Stimulated activated CD4-positive, alpha-beta T cell treated with anti-CD3 and anti-CD28 coated beads, Interleukin-2, amount 100 ng/mL, for 24 hours (primary cell): ENCODE results near the gene CAMK1G.
A peak's percentile ranks its signal among the peaks of the same experiment; 100 is the strongest.

Experiments
- DNase-seq, 2 donors: peaks; one replicate each; pipeline ENCODE4 v3.0.0-alpha.2; 2020

Gene CAMK1G

DNA sequence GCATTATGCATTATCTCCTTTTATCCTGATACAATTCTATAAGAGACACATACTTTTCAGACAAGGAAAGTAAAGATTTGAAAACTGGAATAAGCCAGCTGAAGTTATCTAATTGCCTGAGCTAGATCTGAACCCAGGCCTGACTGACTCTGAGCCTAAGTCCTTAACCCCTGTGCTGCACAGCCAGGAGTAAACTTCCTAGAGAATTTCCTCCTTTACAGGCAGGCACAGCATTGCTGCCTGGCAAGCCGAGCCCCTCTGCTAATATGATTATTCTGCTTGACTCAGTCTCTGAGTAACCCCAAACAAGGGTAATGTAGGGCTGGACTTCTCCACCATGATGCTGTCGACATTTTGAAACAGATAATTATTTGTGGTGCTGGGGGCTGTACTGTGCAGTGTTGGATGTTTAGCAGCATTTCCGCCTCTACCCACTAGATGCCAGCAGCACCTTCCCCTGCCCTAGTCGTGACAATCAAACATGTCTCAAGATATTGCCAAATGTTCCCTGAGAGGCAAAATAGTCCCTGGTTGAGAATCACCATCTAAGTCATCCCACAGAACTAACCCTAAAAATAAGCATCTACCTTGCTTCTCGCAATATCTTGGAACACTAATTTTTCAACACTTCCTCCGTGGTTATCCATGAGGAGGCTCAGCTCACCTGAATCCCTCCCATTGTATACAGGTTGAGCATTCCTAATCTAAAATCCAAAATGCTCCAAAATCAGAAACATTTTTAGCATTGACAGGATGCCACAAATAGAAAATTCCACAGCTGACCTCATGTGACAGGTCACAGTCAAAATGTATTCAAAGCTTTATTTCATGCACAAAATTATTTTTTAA lies 18.5 kb downstream of the CAMK1G start:
- peak; percentile 38 to 40 for DNase-seq

DNA sequence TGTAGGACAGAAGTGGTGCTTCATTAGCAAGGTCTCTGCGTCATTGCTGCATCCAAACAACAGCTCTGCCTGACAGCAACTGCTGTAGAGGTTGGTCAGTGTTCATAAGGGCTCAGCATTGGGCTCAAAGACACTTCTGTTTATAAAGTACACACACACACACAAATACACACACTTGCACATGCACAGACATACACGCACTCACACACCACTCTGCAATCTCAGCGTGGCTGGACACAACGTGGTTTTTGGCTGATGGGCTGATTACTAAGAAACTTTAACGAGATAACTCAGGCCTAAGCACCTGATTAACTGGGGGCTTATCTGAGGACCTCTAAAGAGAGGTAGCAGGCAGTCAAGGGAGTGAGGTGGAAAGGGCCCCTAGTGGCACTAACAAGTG lies 20.4 kb downstream of the CAMK1G start:
- no peak for DNase-seq

DNA sequence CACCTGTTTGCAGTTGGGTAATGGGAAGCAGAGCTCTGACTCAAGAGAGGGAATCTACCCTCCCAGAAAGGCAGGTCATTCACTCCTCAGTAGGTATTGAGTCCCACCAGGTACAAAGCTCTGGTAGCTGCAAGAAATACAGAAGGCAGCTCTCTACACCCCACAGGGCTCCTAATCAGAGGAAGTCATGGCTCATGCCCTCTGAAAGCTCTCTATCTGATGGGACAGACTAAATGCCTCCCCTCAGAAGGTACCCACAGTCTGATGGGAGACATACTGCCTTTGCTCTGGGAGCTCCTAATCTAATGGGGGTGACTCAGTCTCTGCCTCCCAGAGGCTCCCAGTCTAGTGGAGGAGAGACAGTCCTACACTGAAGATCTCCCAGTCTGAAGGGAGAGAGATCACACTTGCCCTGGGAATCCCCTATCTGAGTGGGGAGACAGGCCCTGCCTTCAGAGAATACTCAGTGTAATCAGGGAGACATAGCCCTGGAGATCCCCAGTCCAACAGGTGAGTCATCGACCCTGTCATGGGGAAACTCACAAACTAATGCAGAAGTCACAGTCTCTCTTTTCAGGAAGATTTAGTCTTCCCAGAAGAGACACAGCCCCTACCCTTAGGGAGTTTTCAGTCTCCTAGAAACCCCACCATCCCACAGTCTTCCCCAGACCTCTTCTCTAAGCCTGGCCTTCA lies 23.7 kb downstream of the CAMK1G start:
- peak; percentile 32 to 42 for DNase-seq

DNA sequence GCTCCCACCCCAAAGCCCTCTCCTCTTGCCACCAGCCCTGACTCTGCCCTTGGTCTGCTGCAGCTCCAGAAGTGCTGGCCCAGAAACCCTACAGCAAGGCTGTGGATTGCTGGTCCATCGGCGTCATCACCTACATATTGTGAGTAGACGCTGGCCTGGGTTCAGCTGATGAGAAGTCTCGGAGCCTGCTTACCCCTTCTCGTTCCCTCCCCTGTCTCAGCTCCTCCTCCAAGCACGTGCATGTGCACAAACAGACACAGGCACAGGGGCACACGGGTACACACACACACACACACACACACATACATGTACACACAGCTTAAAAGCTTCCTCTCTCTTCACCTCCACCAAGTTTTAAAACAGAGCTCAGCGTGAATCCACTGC lies 24.3 kb downstream of the CAMK1G start:
- no peak for DNase-seq

DNA sequence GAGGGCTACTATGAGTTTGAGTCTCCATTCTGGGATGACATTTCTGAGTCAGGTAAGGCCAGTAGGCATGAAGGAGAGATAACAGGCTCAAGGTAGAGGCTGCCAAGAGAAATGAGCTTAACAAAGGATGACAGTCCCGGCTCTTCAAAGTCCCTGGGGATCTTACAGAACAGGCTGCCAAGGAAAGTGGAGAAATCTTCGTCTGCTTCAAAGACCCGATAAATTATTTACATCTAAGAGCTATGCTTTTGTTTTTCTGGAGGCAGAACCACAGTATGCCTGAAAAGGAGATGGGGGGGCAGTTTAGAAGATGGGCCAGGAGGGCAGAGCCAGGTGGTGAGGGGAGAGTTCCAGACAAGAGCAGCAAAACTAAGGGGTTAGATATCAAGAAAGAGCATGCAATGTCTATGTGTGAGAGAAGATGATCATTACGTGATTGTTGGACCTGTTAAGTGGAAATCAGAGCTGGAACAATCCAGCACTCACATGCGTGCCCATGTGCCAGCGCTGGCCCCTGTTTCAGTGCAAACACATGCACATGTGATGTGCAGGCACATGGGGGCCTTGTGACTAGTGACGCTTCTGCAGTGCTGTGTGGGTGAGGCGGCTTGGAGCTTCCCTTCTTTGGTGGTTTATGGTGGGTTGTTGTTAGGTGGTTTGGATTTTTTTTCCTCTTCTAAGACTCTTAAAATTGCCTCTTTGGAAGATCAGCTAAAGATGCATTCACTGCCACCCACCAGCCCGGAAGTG lies 25.7 kb downstream of the CAMK1G start:
- DNase-seq: no peak

DNA sequence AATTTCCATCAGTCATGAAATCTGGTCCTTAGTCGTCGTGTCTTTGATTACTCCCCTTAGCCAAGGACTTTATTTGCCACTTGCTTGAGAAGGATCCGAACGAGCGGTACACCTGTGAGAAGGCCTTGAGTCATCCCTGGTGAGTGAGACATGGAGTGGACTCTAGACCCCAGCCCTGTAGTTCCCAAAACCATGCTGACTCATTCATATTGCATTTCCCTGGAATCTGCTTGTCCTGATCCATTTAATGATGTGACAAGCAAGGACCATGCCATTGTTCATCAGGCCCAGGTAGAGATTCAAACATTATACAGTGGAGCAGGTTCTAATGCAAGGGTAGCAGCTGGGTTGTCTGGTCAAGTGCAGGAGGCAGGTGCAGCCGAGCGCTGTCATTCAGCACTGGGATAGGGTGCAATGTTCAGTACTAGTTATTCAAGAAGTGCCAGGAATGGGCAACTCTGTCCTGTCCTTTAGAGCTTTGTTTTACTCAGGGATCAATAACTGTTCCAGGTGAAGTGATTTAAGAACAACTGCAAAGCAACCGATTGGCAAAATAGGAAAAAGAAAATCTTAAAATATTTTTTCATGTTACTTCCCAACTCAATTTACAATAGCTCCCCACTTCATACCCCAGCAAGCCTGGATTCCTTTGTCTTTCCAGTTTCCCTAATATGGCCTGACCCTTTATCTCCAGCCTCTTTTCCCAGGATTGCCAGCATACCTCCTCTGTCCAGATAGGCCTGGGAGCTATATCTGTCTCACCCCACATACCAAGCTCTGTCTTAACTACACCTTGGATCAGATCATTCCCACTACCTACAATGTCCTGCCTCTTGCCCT lies 26.5 kb downstream of the CAMK1G start:
- no peak for DNase-seq

DNA sequence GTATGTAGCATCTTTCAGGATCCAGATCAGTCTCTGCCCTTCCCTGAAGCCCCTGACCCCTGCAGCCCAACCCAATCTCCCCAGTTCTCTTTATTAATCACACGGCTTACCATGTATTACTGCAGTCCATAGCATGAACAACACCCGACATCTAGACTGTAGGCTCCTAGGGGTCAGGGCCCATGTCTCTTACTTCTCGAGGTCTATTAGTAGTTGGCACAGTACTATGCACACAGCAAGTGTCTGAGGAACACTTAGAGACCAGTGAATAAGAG lies 27.1 kb downstream of the CAMK1G start:
- DNase-seq: no peak

DNA sequence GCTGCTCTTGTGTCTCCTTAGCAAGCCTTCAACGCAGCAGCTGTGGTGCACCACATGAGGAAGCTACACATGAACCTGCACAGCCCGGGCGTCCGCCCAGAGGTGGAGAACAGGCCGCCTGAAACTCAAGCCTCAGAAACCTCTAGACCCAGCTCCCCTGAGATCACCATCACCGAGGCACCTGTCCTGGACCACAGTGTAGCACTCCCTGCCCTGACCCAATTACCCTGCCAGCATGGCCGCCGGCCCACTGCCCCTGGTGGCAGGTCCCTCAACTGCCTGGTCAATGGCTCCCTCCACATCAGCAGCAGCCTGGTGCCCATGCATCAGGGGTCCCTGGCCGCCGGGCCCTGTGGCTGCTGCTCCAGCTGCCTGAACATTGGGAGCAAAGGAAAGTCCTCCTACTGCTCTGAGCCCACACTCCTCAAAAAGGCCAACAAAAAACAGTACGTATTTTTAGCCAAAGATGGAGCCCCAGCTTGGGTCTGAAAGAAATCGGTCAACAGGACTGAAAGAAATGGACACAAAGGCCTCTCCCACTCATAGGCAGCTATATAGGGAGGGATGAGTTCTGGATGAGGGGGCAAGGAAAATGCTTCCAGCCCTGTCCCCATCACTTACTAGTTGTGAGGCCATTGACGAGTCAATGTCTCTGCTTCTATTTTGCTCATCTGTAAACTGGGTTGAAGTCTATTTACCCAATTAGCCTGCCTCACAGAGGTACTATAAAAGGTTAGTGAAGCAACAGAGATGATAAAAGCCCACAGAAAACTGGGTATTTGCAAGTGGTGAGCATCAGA lies 28.5 kb downstream of the CAMK1G start:
- no peak for DNase-seq

DNA sequence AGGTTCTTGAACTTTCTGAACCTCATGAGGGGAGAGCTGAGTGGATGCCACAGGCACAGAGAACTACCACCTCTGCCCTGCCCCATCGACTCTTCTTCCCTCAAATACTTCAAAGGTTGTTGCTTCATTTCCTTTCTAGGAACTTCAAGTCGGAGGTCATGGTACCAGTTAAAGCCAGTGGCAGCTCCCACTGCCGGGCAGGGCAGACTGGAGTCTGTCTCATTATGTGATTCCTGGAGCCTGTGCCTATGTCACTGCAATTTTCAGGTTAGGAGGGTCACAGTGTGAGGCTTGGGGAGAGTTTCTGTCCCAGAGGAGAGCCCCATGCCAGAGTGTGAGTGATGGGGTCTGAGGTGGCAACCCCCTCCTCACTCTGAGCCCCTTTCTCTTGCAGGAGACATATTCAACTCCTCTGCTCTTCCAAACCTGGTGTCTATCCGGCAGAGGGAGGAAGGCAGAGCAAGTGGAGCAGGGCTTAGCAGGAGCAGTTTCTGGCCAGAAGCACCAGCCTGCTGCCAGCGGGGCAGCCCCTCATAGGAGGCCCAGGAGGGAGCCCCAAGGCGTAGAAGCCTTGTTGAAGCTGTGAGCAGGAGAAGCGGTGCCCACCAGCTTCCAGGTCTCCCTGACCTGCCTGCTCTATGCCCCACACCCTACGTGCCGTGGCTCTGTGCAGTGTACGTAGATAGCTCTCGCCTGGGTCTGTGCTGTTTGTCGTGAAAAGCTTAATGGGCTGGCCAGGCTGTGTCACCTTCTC lies 29.3 kb downstream of the CAMK1G start:
- DNase-seq: no peak

DNA sequence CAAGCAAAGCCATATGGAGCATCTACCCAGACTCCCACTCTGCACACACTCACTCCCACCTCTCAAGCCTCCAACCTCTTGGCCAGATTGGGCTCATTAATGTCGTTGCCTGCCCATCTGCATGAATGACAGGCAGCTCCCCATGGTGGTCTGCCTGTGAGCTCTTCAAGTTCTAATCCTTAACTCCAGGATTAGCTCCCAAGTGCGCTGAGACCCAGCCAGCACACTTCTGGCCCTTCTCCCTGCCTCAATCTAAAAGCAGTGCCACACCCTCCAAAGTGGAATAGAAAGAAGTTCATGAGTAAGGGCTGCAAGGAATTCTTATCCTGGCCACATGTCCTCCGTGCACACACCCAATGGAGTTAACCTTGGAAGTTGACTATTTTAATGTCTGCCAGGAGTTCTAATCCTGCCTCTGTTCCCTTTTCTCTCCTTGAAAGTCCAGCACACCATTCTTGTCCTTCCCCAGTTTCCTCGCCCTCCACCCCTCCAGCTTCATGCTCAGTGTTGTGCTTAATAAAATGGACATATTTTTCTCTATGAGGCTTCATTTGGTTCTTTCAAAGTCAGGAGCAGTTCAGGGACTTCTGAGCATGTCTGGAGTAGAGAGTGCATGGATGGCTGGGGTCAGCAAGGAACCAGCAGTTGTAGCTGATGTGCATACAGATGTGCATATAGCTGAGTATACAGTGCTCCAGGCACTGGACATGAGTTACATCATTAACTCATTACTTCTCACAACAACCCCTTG lies 30.1 kb downstream of the CAMK1G start:
- DNase-seq: no peak

DNA sequence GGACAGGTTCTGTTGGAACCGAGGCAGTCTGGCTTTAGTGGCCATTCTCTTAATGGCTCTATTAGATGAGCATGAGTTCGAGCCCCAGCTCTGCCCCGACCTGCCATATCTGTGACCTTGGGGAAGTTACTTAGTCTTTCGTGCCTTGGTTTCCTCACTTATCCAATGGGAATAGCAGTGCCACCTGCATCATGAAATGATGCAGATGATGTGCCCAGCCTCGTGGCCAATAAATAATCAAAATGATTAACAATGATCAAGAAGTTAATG lies 30.6 kb downstream of the CAMK1G start:
- no peak for DNase-seq

DNA sequence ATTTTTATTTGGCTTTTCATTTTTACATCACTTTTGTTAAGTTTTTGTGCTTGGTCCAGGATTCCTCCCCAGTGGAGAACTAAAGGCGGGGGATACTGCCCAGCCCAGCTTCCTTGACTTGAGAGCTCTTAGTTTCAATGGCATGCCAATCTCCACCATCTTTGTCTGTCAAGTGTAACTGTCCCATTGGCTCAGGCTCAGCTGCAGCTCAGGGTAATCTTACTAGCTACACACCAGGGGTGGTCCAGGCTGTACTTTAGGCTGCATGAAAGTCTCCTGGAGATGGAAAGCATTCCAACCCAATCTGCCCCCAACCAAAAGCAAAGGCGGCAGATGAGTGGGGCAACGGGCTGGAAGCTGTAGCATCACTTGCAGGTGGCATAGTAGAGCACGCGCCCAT lies 31.4 kb downstream of the CAMK1G start:
- no peak for DNase-seq

DNA sequence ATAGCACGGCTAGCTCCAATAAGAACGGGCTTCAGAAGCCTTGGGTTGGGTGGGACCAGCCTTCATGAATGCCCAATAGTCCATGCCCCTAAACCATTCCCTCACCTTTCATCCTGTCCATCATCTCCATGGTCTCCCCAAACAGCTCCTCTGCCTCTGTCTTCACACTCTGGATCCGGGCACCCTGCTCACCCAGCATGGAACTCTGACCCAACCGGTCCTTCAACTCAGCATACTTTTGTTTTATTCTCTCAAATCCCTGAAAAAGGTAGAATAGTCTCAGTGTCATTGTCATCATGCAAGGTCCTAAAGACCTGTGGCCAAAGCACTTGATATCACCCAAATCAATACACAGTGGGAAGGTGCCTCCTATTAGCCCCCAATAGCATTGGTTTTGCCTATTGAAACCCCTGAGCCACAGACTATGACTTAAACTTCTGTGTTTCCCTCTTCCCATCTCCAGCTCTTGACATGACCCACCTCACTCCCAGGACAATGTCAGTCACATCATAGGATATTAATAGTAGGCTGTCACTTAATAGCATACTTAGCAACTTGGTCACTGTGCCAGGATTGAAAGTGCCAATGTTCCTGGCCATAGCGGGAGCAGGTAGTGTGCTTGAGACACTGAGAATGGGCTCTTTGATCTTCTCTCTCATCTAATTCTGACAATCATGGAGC lies 33.0 kb downstream of the CAMK1G start:
- no peak for DNase-seq

DNA sequence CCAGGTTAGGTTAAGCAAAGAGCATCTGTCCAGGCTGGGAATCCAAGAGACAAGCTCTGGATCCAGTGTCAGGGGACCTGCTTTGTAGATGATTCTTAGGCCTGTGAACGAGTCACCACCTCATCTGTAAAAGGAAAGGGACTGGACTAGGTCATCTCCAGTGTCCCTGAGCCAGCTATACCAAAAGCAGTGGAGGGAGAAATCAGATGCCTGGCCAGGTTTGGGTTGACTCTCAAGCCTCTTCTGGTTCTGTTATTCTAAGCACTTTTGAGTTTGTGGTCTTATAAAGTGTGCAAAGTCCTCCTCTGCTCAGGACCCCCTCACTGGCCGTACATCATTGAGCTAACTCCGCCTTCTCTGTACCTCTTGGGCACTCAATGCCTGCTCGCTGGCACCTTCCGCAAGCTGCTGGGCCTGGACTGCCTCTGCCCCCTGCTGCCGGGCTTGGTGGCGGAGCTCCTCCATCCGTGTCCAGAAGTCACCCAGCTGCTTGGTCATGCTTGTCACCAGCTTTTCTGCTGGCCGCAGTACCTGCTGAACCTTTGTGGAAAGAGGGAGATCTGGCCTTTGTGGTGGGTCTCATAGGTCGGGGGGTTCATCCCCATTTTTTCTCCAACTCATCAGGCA lies 33.6 kb downstream of the CAMK1G start:
- no peak for DNase-seq

DNA sequence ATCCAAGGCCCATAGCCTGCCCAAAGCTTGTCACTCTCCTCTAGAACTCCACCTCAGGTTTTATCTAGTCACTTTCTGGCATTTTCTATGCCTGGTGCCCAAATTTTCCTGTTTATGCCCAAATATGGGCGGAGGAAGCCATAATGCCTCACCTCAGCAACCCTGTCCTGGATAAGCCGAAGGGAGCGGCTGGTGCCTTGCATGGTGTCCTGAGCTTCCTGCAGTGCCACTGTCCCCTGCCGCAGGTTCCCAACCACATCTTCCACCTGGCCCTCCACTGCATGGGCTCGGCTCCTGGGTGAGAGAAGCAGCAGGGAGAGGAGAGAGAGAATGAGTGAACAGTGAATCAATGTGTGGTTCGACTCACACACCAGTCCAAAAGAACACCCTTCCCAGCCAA lies 34.2 kb downstream of the CAMK1G start:
- no peak for DNase-seq

DNA sequence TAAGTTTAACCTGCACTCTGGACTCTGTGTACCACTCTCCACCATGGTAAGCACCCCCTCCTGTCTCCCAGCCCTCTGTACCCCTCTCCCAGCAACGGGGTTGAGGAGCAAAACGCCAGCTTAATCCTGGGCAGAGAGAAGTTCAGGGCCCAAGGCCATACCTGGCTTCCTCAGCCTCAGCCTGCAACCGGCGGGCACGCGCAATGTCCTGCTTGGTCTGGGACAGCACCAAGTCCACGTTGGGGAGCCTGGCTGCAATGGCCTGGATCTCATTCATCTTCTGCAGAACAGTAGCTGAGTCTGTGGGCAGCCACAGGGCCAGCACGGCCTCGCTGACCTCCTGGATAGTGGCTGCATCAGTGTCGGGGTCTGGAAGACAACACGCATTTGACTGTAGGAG lies 34.8 kb downstream of the CAMK1G start:
- no peak for DNase-seq

DNA sequence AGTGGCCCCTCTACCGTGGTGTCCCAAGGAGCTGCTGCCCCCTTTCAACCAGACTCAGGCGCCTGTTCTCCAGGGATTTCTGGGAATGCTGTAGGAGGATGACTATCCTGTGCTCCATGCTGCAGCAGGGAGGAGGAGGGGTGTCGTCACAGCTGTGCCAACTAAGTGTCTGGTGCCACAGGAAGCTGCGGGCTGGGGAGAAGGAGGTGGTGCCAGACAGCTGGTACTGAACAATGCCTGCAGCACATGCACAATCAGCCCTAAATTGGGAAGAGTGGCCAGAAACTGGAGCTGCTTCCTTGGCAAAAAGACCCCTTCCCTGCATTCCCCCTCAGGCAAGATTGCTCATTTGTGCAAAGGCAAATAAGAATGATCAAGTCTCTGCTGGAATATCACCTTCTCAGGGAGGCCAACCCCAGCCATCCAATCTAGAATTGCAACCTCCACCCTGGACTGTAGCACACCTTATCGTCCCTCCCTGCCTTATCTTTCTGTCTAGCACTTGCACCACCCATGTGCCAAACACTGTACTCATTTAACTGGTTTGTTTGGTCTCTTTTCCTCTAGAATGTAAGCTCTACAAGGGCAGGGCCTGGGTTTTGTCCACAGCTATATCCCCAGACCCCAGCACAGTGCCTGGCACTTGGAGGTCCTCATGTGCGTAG lies 35.4 kb downstream of the CAMK1G start:
- no peak for DNase-seq

DNA sequence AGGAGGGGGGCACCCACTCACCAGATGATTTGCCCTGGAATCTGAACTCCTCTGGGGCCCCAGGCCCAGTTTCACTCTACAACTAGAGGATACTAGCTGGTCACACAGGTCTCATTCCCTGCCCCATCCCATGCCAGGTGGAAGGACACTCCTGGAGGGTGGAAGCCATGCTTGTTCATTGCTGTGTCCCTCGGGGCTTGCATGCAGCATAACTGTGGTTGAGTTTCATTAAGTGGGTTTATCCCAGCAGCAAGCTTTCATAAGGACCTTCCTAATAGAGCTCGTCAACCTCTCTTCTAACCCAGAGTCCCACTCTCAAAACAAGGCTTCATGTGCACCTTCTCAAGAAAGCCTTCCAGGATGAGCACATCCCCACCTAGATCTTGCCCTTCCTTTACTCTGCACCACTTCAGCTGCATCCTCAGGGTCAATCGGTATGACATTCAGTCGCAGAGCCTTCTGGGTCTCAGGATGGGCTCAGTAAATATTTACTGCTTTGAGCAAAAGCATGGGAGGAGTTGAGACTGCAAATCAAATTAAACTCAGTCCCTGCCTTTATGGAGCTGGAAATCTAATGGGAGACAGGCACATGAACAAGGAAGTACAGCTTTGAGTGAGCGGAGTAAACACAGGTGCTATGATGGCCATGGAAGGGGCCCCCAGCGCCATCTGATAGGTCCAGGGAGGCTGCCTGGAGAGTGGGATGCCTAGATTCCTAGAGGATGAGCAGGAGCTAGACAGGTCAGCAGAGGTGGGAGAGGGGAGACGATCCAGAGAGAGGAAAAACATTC lies 36.4 kb downstream of the CAMK1G start:
- no peak for DNase-seq

DNA sequence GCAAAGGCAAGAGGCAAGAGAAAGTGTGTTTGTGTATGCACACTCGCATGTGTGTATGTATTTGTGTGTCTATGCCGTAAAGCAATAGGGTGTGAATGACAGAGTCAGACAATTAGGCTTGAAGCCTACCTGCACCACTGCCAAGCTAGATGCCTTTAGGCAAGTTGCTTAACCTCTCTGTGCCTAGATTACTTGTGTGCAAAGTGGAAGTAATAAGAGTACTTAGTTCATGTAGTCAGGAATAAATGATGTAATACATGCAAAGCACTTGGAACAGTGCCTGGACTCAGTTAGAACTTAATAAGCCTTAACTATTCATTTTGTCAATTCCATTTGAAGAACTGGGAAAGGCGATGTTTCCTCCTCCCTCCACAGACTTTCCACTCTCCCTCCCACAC lies 37.0 kb downstream of the CAMK1G start:
- DNase-seq: no peak
